Hematopoietic multipotent progenitor cell treated with erythropoietin and hydrocortisone succinate and interleukin-3 and kit ligand, for 4 days (in vitro differentiated cells): Measurements from ENCODE around the gene ZNF423.

Source experiments
- DNase-seq: peaks from one replicate; pipeline ENCODE4 v3.0.0-alpha.2; 2015

ZNF423 gene

GRCh38 chr16:49463529-49463928 is 392.4 kb downstream of the ZNF423 start:
- peak; percentile 35 for DNase-seq

DNA sequence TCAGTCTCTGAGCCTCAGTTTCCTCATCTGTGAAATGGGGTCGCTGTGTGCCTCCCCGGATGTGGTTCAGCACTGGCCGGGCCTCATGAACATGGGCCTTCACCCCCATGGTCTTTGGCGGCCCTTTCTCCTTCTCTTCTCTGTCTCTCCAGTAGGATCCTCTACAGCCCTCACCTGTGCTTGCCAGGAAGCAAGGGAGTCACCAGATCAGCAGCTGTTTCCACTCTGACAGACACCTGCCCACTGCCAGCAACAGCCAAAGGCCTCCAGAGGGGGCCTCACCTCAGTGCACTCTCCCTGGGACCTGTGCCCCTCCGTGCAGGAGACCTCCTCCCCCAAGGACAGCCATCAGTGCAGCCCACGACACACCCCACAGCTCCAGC is 392.9 kb downstream of the ZNF423 start:
- no peak for DNase-seq

DNA sequence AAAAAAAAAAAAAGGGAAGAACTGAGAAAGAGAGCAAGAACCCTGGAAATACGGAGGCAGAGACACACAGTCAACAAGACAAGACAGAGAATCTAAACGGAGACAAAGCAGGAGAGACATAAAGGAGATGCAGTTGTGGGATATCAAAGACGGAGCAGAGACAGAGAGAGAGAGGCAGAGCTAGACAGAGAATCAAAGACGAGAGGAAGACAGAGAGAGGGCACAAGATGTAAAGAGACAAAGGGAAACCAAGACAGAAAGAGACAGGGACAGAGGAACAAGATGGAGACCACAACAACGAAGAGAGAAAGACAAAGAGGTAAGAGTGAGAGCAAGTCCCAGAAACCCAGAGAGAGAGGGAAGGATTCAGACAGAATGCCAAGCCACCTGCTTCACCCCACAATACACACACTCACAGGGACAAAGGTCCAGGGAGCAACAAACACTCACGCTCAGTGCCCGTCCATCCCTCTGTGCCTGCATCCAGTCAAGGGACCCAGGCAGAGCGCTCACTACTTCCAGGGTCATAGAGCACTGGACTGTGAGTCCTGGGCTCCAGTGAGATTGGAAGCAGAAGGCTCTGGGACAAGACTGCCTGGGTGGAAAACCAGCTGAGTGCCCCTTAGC is 393.4 kb downstream of the ZNF423 start:
- no peak for DNase-seq

DNA sequence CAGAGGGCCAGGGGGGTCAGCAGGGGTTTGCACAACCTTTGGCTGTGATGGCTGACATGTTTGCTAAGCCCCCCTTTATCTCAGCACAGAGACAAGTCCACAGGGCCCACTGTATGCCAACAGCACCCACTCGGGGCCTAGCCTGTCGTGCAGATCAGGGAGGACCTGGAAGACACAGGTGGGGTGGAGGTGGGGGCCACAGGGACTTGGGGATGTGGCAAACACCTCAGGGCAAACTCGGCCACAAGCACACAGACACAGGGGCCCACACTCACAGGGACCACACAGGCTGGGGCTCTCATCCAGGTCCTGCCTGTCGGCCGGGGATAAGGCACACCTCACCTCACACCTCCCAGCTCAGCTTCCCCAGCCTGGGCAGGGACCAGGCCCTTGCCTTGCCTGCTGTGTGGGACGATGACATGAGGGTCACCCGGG is 394.4 kb downstream of the ZNF423 start:
- no peak for DNase-seq

DNA sequence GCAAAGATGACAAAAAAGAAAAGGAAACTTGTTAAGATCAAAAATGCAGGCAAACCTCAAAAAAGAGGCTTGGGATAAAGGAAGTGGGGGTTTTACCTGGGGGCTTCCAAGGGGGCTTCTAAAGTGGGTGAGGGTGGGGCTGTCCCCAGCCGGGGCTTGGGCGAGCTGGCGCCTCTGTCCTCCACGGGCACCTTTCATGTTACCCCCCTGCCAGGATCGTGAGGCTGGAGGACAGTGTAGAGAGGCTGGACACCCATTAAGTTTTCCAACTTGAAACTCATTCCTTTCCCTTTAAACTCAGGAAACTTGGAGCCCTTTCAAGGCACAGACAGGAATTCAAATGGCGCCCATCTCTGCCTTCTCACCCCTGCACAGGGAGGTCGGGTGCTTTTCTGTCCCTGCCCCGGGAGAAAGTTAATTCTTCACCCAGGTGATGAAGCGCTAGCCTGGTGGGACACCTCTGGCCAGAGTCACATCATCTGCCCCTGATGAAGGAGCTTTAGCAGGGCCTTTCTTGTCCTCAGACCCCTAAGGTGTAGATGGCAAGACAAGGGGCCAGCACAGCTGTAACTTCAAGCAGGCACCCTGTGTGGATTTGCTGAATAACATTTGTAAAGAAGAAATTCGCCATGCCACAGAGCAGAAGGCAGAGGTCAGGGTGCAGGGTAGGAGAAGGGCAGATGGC is 395.0 kb downstream of the ZNF423 start:
- no peak for DNase-seq

DNA sequence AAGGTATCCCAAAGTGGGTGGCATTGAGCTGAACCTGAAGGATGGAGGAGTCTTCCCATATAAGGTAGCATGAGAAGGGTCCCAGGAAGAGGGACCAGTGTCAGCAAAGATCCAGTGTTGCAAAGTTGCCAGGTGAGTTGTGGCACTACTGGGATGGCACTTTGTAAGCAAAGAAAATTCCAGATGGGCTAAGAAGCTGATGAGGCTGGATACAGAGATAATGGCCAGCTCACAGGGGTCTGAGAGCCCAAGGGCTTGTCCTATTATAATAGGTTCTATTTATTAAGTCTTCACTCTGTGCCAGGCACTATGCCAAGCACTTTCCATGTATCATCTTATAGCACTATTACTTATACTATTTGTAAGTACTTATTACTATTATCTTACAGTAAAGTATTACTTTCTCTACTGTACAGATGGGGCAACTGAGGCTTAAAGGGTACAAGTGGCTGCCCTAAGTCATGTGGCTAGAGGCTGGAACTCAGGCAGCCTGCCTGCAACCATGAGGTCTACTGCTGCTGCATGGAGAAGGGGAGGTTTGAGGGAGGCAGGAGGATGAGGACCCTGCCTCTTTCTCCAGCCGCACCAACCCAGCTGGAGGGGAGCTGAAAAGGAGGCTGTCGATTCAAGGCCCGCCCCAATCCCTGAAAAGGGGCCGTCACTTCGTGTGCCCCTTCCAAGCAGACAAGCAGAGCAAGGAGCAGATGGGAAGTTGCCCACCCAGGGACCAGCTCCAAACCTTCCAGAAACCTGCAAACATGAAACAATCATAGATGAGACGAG is 395.8 kb downstream of the ZNF423 start:
- no peak for DNase-seq

DNA sequence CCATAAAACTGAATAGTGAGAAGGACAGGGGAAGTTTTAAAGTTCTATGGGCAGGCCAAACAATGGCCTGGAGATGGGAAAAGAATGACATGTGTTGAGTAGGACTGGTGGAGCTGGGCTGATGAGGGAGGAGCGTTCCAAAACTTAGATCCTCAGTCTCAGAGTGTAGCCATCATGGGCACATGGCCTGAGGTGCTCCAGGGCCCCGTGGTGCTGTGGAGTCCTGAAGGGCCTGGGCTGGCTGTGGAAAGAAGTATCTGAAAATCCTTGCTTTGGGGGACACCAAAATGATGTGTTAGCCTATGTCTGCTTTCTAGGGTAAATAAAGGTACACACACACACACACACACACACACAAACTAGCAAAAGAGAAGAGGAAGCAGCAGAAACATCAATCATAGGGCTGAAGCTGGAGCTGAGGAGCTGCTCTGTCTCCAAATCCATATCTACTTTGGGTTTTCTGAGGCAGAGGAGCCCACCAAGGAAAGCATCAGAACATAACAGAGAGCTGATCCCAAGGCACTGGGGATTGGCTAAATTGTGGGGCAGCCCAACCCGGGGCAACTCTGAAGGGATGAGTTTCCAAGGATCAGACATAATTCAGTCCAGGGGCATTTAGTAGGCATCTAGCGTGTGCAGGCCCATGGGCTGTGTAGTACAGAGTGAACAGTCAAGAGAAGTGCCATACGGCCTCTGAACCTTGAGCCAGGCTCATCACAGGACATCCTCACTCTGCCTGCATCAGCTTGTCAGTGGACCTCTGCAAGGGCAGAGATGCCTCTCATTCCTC is 397.1 kb downstream of the ZNF423 start:
- no peak for DNase-seq

GRCh38 chr16:49458243-49458642 is 397.7 kb downstream of the ZNF423 start:
- DNase-seq, result no peak

- DNase-seq, result no peak
Observed at GRCh38 chr16:49457196-49457595, 398.7 kb downstream of the ZNF423 start.

DNA sequence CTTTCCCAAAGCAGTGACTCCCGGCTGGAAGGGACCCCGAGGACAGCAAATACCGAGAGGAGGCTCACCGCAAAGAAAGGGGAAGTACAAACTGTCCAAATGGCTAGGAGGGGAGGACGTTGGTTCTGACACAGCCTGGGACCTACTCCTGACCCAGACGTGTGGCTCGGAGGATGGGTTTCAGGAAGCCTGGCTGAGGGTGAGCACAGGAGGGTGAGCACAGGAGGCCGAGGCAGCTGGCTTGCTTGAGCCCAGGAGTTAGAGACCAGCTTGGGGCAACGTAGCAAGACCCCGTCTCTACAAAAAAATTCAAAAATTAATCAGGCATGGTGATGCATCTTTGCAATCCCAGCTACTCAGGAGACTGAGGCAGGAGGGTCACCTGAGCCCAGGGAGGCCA is 399.1 kb downstream of the ZNF423 start:
- no peak for DNase-seq

DNA sequence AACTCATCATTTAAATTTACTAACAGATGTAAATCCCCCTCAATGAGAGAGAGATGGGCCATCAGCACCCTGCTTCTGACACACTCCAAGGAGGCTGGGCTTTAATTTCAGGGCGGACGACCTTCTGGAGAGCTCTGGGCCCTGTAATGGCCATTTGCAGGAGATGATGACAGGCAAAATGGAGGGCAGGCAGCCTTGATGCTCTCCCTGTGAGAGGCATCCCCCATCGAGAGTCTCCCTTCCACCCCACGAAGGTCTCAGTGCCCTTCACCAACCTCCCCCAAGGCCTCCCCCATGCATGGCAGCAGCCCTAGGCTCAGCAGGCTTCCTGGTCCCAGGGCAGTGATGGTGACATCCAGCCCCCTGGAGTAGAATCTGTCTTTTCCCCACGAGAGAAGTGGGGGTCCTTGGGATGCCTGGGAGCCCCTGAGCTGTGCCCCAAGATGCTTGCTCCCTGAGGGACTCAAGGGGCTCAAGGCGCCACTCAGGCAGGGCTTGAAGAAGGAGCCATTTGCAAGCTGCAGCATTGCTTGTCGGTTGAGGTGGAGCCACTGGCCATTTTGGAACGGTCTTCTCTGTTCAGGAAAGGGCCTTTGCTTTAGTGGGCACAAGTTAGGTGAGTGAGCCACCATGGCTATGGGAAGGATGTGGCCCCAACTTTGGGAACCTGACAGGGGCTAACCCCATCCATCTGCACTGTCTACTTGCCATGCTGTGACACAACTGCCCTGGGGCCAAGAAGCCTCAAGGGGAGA is 399.7 kb downstream of the ZNF423 start:
- no peak for DNase-seq

DNA sequence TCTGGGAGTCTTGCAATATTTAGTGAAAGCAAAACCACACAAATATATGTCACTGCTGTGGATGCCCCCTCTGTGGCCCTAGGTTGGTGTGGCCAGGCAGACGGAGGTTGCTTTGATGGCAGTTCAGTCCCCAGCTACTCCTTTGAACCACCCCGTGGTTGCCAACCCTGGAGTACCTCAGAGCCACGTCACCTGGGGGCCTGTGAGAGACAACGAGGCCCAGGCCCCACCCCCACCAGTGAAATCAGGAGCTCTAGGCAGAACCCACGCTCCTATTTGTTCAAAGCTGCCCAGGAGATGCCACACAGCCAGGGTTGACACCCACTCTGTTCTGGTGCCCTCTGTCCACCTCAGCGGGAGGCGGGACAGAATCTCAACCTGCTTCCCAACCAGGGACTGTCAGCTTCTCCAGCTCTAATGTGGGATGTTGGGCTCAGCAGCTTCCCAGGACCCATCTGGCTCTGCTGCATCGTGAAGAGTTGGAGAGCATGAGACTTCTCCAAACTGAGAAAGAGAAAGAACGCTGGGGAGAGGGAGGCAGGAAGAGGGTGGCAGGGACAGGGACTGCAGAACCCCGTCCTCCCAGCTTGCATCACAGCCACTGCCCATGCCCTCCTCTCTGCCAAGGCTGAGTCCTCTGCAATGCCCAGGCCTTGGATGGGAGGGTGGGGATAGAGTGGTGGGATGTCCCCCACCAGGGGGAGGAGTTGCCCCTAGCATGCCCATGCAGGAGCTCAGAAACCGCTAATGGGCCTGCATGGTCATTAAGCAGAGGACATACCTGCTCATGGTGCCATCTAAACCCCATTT is 400.5 kb downstream of the ZNF423 start:
- no peak for DNase-seq

- DNase-seq, result no peak
Observed at GRCh38 chr16:49454426-49455180, 401.3 kb downstream of the ZNF423 start.

DNA sequence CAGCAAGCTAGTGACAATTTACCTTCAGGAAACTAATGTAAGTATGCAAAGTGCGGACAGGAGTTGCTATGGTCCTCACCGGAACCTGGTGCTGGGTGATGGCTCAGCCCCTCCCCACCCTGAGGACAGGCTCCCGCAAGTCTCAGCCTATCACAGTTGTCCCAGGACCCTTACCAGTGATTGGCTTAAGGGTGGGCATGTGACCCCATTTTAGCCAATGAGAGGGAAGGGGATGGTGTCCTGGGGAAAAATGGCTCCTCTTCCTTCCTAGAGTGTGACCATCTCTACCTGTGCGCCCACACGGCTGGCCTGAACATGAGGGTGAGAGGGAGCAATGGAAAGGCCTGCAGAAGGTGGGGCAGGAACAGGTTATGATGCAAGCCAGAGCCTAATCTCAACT is 401.9 kb downstream of the ZNF423 start:
- DNase-seq, result no peak

DNA sequence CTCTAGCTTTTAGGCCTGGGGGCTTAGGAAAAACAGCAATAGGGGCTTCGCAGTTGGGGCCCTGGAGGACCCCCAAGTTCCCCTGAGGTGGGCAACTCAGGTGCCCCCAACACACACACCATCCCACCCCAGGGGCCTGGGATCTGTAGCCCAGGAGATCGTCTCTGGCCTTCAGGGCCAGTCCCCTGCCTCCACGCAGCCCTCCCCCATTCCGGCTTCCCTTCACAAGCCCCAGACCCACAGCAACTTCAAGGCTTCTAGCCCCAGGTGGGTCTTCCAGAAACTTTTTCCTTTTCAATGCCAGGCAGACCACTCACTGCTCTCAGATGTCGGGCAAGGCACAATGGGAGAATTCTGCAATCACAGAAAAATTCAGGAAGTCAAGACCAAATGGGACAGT is 402.9 kb downstream of the ZNF423 start:
- no peak for DNase-seq

DNA sequence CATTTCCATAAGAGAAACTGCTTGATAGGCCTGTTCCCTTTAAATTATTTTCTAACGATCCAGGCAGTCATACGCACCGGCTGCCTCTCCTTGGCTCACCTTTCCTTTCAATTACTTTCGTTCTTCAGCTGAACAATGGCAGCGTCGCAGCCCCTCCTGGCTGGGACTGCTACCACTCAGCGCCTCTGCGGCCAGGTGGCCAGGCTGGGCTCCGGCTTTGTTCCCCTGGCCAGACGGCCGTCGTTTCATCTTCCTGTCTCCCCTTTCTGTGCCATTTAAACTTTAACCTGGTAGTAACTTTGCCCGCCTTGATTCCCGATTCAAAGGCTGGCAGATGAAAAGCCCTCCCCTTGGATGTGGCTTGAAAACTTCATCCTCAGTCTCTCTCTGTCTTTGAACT is 403.3 kb downstream of the ZNF423 start:
- DNase-seq, result no peak

DNA sequence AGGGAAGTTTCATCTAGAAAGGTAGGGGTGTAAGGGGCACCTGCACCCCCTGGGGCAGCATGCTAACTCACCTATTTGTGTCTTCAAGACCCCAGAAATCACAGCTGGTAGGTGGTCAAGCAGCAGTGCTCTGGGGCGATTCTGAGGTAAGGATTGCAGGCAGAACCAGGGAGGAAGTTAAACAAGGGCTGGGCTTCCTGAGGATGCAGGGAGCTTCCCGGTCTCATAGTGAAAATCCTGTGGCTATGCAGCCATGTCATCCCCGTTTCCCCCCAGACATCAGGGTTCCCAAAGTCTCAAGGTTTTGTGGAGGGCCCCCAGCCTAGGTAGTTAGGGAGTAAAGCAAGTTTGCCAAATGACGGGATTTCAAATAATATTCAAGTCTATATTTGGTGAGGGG is 403.8 kb downstream of the ZNF423 start:
- no peak for DNase-seq

DNA sequence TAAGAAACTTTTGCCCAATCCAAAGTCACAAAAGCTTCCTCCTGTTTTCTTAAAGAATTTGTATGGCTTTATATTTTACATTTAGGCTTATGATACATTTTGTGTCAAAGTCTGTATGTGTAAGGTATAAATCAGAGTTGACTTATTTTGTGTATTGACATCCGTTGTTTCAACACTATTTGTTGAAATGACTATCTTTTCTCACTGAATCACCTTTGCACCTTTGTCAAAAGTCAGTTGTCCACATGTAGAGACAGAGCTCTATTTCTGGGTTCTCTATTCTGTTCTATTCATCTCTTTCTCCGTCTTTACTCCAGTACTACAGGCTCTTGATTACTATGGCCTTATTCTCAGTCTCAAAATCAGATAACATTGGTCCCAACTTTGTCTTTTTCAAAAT is 409.1 kb downstream of the ZNF423 start:
- no peak for DNase-seq

DNA sequence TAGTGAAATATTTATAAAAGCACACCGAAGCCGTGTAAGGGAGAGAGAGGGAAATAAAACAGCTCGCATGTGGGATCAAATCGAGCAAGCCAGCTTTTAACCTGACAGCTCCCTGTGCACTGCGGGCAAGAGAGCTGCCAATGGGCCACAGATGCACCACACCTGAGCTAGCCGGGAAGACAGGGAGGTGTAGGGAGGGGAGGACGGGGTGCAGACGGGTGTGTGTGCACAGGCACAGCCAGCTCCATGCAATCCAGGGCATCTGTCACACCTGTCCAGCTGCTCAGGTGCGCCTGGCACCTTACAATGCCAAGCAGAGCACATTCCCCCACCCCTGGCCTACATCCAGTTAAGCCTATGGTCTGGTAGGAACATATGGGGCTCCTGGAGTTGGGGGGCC is 412.3 kb downstream of the ZNF423 start:
- DNase-seq, result no peak

- DNase-seq, result no peak
Observed at GRCh38 chr16:49442805-49443204, 413.1 kb downstream of the ZNF423 start.

DNA sequence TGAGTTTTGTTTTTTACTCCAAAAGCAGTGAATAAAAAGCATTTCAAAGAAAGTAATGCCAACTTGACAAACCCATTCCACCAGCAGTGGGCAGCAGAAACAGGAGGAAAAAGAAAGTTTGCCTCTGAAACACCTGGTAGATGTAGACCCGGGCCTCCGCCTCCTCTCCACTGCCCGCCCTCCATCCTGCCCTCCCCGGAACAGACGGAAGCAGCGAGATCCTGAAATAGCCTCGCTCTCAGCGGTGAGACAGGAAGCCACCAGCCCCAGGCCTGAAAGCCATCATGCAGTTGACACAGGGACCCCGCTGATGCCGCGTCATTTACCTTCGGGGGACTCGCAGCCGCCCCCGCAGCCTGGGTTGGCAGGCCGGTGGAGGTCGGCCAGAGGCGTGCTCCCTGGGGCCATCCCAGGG is 414.5 kb downstream of the ZNF423 start:
- DNase-seq, result peak; percentile 63
